Endothelial cell of umbilical vein (primary cell): ENCODE measurements around the gene TSHZ1. TPM values are rescaled to one million over a fixed set of nuclear protein-coding genes. Genes with fewer than 3 reads are reported as not detected.

Experiments
- BruUV-seq: library from RNA; stranded (reverse); fragments of 400-500 nt; replicated peaks from 2 replicates; lab custom pipeline; 2021; lab: Mats Ljungman, UMichigan
- CTCF ChIA-PET: fragments of 300-600, 350-600 bp; sonication (Branson Sonifier 250); formaldehyde crosslinking; loops from one replicate; lab custom pipeline; 2021; ENCODE audit warnings: antibody characterized with exemption, inconsistent platforms; lab: Charles Lee
- POLR2A ChIA-PET: fragments of 300-600, 350-600 bp; sonication (Branson Sonifier 250); formaldehyde crosslinking; loops from one replicate; lab custom pipeline; 2021; ENCODE audit warnings: antibody characterized with exemption, inconsistent platforms; lab: Charles Lee
- DNase-seq: peaks from one replicate; pipeline ENCODE4 v3.0.0-alpha.2; 2011; ENCODE audit warnings: low read depth, low spot score
- FAIRE-seq: peaks from 2 replicates; lab custom pipeline; 2011; peaks lifted over from hg19 to GRCh38; lab: Jason Lieb, UNC
- H2AFZ ChIP-seq: 2 replicates; pipeline ENCODE4 v1.6.0; 2012; ENCODE audit warnings: low read depth, low read length, control low read depth, inconsistent platforms
- H3K27ac ChIP-seq: 2 replicates; pipeline ENCODE4 v1.5.1; 2011; ENCODE audit warnings: low read depth, mild to moderate bottlenecking, control low read depth, low read length, moderate library complexity; ENCODE audit not compliant: insufficient read depth
- H3K27me3 ChIP-seq, 2 experiments: 2 replicates each; pipeline versions ENCODE4 v1.6.0 to v1.6.1; 2011; ENCODE audit warnings: low read length in 2 of 2, mixed read lengths in 1 of 2; ENCODE audit not compliant: control insufficient read depth in 2 of 2, insufficient read depth in 2 of 2
- H3K36me3 ChIP-seq, 2 experiments: 2 replicates in 1 of 2; 3 replicates in 1 of 2; pipeline ENCODE4 v1.5.1; 2011; ENCODE audit warnings: low read length in 2 of 2, mild to moderate bottlenecking in 1 of 2, moderate library complexity in 1 of 2; ENCODE audit not compliant: control insufficient read depth in 2 of 2, insufficient read depth in 2 of 2; ENCODE audit errors: extremely low read depth in 1 of 2
- H3K4me1 ChIP-seq: 3 replicates; pipeline ENCODE4 v1.5.1; 2011; ENCODE audit warnings: mild to moderate bottlenecking, low read length; ENCODE audit not compliant: control insufficient read depth, insufficient read depth; ENCODE audit errors: extremely low read depth
- H3K4me2 ChIP-seq: 2 replicates; pipeline ENCODE4 v1.6.1; 2011; ENCODE audit warnings: low read length, control low read depth, mixed read lengths; ENCODE audit not compliant: insufficient read depth
- H3K4me3 ChIP-seq, 3 experiments: fragments of 200-600 bp in 1 of 3; sonication (generic), shearing (Covaris generic) in 1 of 3; replicated peaks in 1 of 3; 2 replicates each; pipeline ENCODE4 v1.5.1; 2011 to 2016; ENCODE audit warnings: control low read depth in 3 of 3, low read length in 3 of 3, mild to moderate bottlenecking in 2 of 3, inconsistent platforms in 1 of 3, low read depth in 1 of 3, moderate library complexity in 1 of 3; ENCODE audit not compliant: insufficient read depth in 1 of 3
- H3K79me2 ChIP-seq: 2 replicates; pipeline ENCODE4 v1.6.0; 2012; ENCODE audit warnings: low read length, inconsistent platforms; ENCODE audit not compliant: control insufficient read depth, insufficient read depth
- H3K9ac ChIP-seq: replicated peaks from 2 replicates; pipeline ENCODE3; 2011; ENCODE audit warnings: low read length, control low read depth; ENCODE audit not compliant: insufficient read depth; ENCODE audit errors: extremely low read depth
- H3K9me1 ChIP-seq: replicated peaks from 3 replicates; pipeline ENCODE4 v1.6.0; 2011; ENCODE audit warnings: mild to moderate bottlenecking, low read length; ENCODE audit not compliant: control insufficient read depth, insufficient read depth; ENCODE audit errors: extremely low read depth
- H3K9me3 ChIP-seq: replicated peaks from 2 replicates; pipeline ENCODE4 v1.5.1; 2012; ENCODE audit warnings: low read length, inconsistent platforms; ENCODE audit not compliant: control insufficient read depth, insufficient read depth
- H4K20me1 ChIP-seq: replicated peaks from 2 replicates; pipeline ENCODE3; 2011; ENCODE audit warnings: mild to moderate bottlenecking, low read length; ENCODE audit not compliant: control insufficient read depth, insufficient read depth; ENCODE audit errors: extremely low read depth
- EZH2 ChIP-seq: IDR thresholded peaks from 2 replicates; pipeline ENCODE4 v1.6.1; 2012; ENCODE audit warnings: borderline replicate concordance, low read depth, mild to moderate bottlenecking, moderate library complexity, low read length, inconsistent platforms; ENCODE audit not compliant: severe bottlenecking
- FOS ChIP-seq: IDR thresholded peaks from 2 replicates; pipeline ENCODE4 v1.6.1; 2011; ENCODE audit warnings: mild to moderate bottlenecking, low read length, moderate library complexity, borderline replicate concordance; ENCODE audit not compliant: insufficient read depth
- GATA2 ChIP-seq: IDR thresholded peaks from 2 replicates; pipeline ENCODE4 v1.7.0; 2011; ENCODE audit warnings: low read depth, mild to moderate bottlenecking, moderate library complexity, mixed read lengths, low read length; ENCODE audit not compliant: insufficient read length, insufficient read depth
- JUN ChIP-seq: IDR thresholded peaks from 2 replicates; pipeline ENCODE4 v1.6.1; 2011; ENCODE audit warnings: borderline replicate concordance, low read depth; ENCODE audit not compliant: insufficient read length, insufficient read depth
- MAX ChIP-seq: IDR thresholded peaks from 2 replicates; pipeline ENCODE4 v1.6.1; 2011; ENCODE audit not compliant: insufficient read depth, insufficient read length
- MYC ChIP-seq: IDR thresholded peaks from one replicate; pipeline ENCODE4 v1.6.1; 2011; ENCODE audit warnings: mild to moderate bottlenecking, low read depth, low read length
- POLR2A ChIP-seq: IDR thresholded peaks from 2 replicates; pipeline ENCODE4 v1.6.1; 2012; ENCODE audit warnings: low read depth, mild to moderate bottlenecking, control low read depth, low read length
- POLR2AphosphoS5 ChIP-seq: IDR thresholded peaks from 2 replicates; pipeline ENCODE4 v1.6.1; 2012; ENCODE audit warnings: low read depth, mild to moderate bottlenecking, control low read depth, low read length, moderate library complexity; ENCODE audit not compliant: insufficient read depth
- dilution Hi-C: fragments of 300-500 bp; cut with MboI; formaldehyde crosslinking; loops from one replicate; pipeline ENCODE4 v1.15.0; 2019; ENCODE audit warnings: low sequenced_read_pairs; ENCODE audit not compliant: extremely low pct_ligation_motif_present
- intact Hi-C: fragments of 100-400 bp; cut with micrococcal nuclease; formaldehyde crosslinking; loops from one replicate; pipeline ENCODE4 v1.10.0; 2022
- polyA plus RNA-seq, 4 experiments: library from polyadenylated mRNA; depleted of rRNA in 3 of 4; stranded (reverse) in 3 of 4; unstranded in 1 of 4; fragments of >200 nt; gene quantifications; 2 replicates each; pipeline versions ENCODE4 v1.2.1 to v1.2.3, GENCODE V29; 2011 to 2012; ENCODE audit warnings: missing spikeins in 1 of 4
- total RNA-seq: library from RNA; stranded (reverse); gene quantifications from 2 replicates; pipeline ENCODE4 v1.2.3, GENCODE V29; 2021
- TF ChIP-seq, protein P1 (sequence below), 2 donors: IDR thresholded peaks; 1 replicate in 1 of 2; 2 replicates in 1 of 2; pipeline ENCODE4 v1.5.1; 2011; ENCODE audit warnings: low read length in 2 of 2, mild to moderate bottlenecking in 2 of 2, moderate library complexity in 2 of 2, control low read depth in 1 of 2, inconsistent platforms in 1 of 2, low read depth in 1 of 2; ENCODE audit not compliant: insufficient read depth in 1 of 2; ENCODE audit errors: extremely low read depth in 1 of 2

TSHZ1 gene
- total and polyA plus RNA-seq, 2 donors (not counting 3 experiments of a cell fraction or from before 2014, with no cell fraction given), result 4.2 to 10.2 TPM

DNA sequence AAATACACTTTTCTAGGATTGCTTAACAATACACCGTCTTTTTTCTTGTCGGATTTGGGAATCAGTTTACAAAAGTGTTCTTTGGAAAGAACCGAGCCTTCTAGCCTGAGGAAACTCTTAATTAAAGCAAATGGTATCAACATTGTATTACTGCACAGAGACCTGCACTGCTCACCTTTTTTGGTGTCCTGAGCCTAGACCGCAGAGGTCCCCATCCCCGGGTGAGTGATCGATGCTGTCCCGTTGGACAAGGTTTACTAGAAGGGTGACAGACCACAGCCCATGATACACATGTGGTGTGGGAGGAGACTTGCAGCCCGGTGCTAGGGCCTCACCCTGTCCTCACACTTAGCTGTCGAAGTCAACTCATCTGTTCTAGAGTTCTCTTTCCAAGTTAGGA lies 55.3 kb downstream of the TSHZ1 start:
- no peak for FAIRE-seq
- Histone ChIP-seq H3K27ac (no peak overlapping the region), H3K9ac (no peak overlapping the region), H3K4me1 (peaks cover 19% of the 10 kb centered on the region), H3K9me1 (no peaks in the 10 kb centered on the region), H3K79me2 (no peaks in the 10 kb centered on the region), H3K36me3 (no peaks in the 10 kb centered on the region), H3K9me3 (no peaks in the 10 kb centered on the region), H3K4me2 (no peak overlapping the region), H3K27me3 (no peaks in the 10 kb centered on the region), H3K4me3 (no peak overlapping the region), H4K20me1 (no peaks in the 10 kb centered on the region), H2AFZ (no peak overlapping the region)
- no peak for DNase-seq
- POLR2A ChIA-PET, result no interaction called here
- BruUV-seq, result no TSS peak
- dilution Hi-C loops, result no loop called here
- CTCF ChIA-PET, result interaction anchor here (1.5 kb wide), 1 partner anchor 10 kb away, joined by 6 read pairs; no protein-coding TSS in a partner anchor
- intact Hi-C loops, result loop anchor here (5.0 kb wide), 1 partner anchor 54 kb away; the partner anchor contains the start of gene TSHZ1
- TF ChIP-seq POLR2AphosphoS5 (no peak), GATA2 (no peak), JUN (no peak), MAX (no peak), POLR2A (no peak), EZH2 (no peak), FOS (no peak), MYC (no peak)
- TF ChIP-seq, protein P1, sequence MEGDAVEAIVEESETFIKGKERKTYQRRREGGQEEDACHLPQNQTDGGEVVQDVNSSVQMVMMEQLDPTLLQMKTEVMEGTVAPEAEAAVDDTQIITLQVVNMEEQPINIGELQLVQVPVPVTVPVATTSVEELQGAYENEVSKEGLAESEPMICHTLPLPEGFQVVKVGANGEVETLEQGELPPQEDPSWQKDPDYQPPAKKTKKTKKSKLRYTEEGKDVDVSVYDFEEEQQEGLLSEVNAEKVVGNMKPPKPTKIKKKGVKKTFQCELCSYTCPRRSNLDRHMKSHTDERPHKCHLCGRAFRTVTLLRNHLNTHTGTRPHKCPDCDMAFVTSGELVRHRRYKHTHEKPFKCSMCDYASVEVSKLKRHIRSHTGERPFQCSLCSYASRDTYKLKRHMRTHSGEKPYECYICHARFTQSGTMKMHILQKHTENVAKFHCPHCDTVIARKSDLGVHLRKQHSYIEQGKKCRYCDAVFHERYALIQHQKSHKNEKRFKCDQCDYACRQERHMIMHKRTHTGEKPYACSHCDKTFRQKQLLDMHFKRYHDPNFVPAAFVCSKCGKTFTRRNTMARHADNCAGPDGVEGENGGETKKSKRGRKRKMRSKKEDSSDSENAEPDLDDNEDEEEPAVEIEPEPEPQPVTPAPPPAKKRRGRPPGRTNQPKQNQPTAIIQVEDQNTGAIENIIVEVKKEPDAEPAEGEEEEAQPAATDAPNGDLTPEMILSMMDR (IDR thresholded peaks at IDR 0.05; ENCODE audit: extremely low read depth in 1 of 2, insufficient read depth in 1 of 2, low read depth in 1 of 2, low read length in 2 of 2), result no peak
